GM18861 (cell line): ENCODE measurements around the gene CPNE2.

Source experiments
- ATAC-seq: cut with Tn5 transposase; IDR thresholded peaks from one replicate; pipeline ENCODE4 v1.9.1; 2021; ENCODE audit not compliant: unreplicated experiment

CPNE2 gene

GRCh38 chr16:57144027-57144426 is 51.6 kb downstream of the CPNE2 start:
- ATAC-seq = no peak

- ATAC-seq = no peak
Observed at GRCh38 chr16:57145046-57146021, 53.0 kb downstream of the CPNE2 start.

- no peak for ATAC-seq
Observed at GRCh38 chr16:57146040-57146647, 53.8 kb downstream of the CPNE2 start.

- no peak for ATAC-seq
Observed at GRCh38 chr16:57146735-57147134, 54.4 kb downstream of the CPNE2 start.

GRCh38 chr16:57147381-57148221 is 55.2 kb downstream of the CPNE2 start:
- ATAC-seq = no peak

- no peak for ATAC-seq
Observed at GRCh38 chr16:57148481-57148880, 56.1 kb downstream of the CPNE2 start.

GRCh38 chr16:57149391-57149790 is 57.0 kb downstream of the CPNE2 start:
- ATAC-seq = no peak

- no peak for ATAC-seq
Observed at GRCh38 chr16:57150682-57151330, 58.4 kb downstream of the CPNE2 start.

- no peak for ATAC-seq
Observed at GRCh38 chr16:57151369-57151768, 59.0 kb downstream of the CPNE2 start.

- no peak for ATAC-seq
Observed at GRCh38 chr16:57152096-57153093, 60.0 kb downstream of the CPNE2 start.

GRCh38 chr16:57153841-57154240 is 61.5 kb downstream of the CPNE2 start:
- ATAC-seq = no peak

- no peak for ATAC-seq
Observed at GRCh38 chr16:57155702-57156350, 63.4 kb downstream of the CPNE2 start.

- no peak for ATAC-seq
Observed at GRCh38 chr16:57156351-57156703, 63.9 kb downstream of the CPNE2 start.

- ATAC-seq = no peak
Observed at GRCh38 chr16:57157533-57157932, 65.2 kb downstream of the CPNE2 start.

GRCh38 chr16:57159447-57159846 is 67.1 kb downstream of the CPNE2 start:
- ATAC-seq = no peak

- no peak for ATAC-seq
Observed at GRCh38 chr16:57163842-57164241, 71.5 kb downstream of the CPNE2 start.

GRCh38 chr16:57165483-57165882 is 73.1 kb downstream of the CPNE2 start:
- ATAC-seq = no peak

GRCh38 chr16:57165938-57166337 is 73.6 kb downstream of the CPNE2 start:
- no peak for ATAC-seq

GRCh38 chr16:57166451-57166850 is 74.1 kb downstream of the CPNE2 start:
- ATAC-seq = no peak
